ENCODE data around the gene SLC5A10.
"Not testable (repeated sequence)": the region's sequence is repeated elsewhere in the genome, so short reads cannot be mapped to it uniquely, and the experiment has no call there.

DNA sequence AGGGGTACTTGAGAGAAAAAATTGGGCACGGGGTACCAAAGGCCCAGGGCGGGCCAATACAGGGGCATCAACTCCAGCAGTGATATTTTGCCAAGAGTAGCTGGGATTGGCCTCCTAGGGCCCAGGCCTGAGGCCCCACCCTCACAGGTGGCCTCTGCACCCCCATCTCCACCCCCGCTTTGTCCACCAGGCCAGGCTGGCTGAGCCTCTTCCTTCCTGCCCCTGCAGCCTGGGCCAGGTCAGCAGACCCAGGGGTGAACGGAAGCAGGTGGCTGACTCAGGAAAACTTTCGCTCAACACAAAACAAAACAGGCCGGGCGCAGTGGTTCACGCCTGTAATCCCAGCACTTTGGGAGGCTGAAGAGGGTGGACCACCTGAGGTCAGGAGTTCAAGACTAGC lies 91.1 kb downstream of the SLC5A10 start:
- TF ChIP-seq, protein P1, sequence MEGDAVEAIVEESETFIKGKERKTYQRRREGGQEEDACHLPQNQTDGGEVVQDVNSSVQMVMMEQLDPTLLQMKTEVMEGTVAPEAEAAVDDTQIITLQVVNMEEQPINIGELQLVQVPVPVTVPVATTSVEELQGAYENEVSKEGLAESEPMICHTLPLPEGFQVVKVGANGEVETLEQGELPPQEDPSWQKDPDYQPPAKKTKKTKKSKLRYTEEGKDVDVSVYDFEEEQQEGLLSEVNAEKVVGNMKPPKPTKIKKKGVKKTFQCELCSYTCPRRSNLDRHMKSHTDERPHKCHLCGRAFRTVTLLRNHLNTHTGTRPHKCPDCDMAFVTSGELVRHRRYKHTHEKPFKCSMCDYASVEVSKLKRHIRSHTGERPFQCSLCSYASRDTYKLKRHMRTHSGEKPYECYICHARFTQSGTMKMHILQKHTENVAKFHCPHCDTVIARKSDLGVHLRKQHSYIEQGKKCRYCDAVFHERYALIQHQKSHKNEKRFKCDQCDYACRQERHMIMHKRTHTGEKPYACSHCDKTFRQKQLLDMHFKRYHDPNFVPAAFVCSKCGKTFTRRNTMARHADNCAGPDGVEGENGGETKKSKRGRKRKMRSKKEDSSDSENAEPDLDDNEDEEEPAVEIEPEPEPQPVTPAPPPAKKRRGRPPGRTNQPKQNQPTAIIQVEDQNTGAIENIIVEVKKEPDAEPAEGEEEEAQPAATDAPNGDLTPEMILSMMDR (IDR thresholded peaks at IDR 0.05): not testable (repeated sequence)
- not testable (repeated sequence) for TF ChIP-seq EP300 (IDR thresholded peaks at IDR 0.05)
